ENCODE measurements around the gene OTUD4. TPM values are rescaled to one million over a fixed set of nuclear protein-coding genes. Genes with fewer than 3 reads are reported as not detected.

OTUD4 gene
- total and polyA plus RNA-seq, 9 of the 15 experiments (the other 6 are each of a cell fraction or from before 2014, with no cell fraction given): 4.2 to 29.0 (median 24.8) TPM

DNA sequence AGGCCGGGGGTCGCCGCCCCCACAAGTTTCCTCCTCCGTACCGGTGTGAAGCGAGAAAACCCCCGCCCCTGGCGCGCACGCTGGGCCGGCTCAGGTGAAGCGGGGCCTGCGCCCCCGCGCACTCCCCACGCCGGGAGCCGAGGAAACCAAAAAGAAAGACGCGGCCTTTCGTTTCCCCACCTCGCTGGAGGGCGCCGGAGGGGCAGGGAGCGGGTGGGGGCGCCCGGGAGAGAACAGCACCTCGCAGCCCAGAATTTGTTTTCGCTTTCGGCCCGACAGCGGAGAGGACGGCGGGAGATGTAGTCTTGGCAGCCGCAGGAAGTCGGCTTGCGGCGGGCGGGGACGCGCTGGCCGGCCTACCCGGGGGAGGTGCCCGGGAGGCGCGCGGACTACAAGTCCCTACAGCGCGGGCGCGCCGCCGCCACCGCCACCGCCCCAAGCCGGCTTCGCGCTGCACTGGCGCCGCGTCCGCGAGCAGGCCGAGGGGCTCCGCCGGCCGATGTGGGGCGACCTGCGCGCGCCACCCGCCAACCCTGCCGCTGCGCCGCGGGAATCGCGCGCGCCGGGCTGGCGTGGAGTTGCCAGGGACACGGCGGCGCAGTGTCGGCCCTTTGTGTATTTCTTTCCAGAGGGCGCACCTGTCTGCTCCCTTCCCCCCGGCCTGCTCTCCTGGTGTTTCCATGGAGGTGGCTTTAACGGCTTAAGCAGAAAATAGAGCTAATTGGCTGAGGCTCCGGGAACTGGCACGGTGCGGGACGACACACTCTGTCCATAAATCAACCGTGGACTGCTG, at the start of gene OTUD4 (continued):
- TF ChIP-seq, protein P1, sequence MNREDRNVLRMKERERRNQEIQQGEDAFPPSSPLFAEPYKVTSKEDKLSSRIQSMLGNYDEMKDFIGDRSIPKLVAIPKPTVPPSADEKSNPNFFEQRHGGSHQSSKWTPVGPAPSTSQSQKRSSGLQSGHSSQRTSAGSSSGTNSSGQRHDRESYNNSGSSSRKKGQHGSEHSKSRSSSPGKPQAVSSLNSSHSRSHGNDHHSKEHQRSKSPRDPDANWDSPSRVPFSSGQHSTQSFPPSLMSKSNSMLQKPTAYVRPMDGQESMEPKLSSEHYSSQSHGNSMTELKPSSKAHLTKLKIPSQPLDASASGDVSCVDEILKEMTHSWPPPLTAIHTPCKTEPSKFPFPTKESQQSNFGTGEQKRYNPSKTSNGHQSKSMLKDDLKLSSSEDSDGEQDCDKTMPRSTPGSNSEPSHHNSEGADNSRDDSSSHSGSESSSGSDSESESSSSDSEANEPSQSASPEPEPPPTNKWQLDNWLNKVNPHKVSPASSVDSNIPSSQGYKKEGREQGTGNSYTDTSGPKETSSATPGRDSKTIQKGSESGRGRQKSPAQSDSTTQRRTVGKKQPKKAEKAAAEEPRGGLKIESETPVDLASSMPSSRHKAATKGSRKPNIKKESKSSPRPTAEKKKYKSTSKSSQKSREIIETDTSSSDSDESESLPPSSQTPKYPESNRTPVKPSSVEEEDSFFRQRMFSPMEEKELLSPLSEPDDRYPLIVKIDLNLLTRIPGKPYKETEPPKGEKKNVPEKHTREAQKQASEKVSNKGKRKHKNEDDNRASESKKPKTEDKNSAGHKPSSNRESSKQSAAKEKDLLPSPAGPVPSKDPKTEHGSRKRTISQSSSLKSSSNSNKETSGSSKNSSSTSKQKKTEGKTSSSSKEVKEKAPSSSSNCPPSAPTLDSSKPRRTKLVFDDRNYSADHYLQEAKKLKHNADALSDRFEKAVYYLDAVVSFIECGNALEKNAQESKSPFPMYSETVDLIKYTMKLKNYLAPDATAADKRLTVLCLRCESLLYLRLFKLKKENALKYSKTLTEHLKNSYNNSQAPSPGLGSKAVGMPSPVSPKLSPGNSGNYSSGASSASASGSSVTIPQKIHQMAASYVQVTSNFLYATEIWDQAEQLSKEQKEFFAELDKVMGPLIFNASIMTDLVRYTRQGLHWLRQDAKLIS (CRISPR knock-in tag; IDR thresholded peaks at IDR 0.05): no peak
- TF ChIP-seq ELF1 (tag; IDR thresholded peaks at IDR 0.05) (peak; percentile 13; the same call in 1 of the 2 replicates), ZNF316 (IDR thresholded peaks at IDR 0.05) (no peak), CBX1 (IDR thresholded peaks at IDR 0.05; ENCODE audit: low read depth) (peak; percentile 11; the same call in 1 of the 2 replicates), ZNF507 (tag; conservative IDR thresholded peaks at IDR 0.05) (no peak), RAD51 (IDR thresholded peaks at IDR 0.05; ENCODE audit: borderline replicate concordance, low read depth) (no peak), HLTF (IDR thresholded peaks at IDR 0.05) (no peak), HMG20B (CRISPR knock-in tag; IDR thresholded peaks at IDR 0.05) (no peak), CREBBP (IDR thresholded peaks at IDR 0.05; ENCODE audit: low read depth, low read length) (no peak), THRAP3 (IDR thresholded peaks at IDR 0.05; ENCODE audit: borderline replicate concordance) (no peak), NR1H2 (CRISPR knock-in tag; IDR thresholded peaks at IDR 0.05) (no peak), ZNF766 (CRISPR knock-in tag; conservative IDR thresholded peaks at IDR 0.05) (peak; percentile 22; the same call in 1 of the 2 replicates), GABPB1 (CRISPR knock-in tag; IDR thresholded peaks at IDR 0.05) (peak; percentile 71; the same call in 1 of the 2 replicates), KHSRP (IDR thresholded peaks at IDR 0.05) (no peak), ZNF696 (CRISPR knock-in tag; conservative IDR thresholded peaks at IDR 0.05) (no peak), BRF1 (IDR thresholded peaks at IDR 0.05; ENCODE audit: borderline replicate concordance, extremely low read depth, insufficient read length) (no peak), RBM25 (IDR thresholded peaks at IDR 0.05; ENCODE audit: low read depth, low read length, severe bottlenecking) (no peak)
- TF ChIP-seq, protein P2, sequence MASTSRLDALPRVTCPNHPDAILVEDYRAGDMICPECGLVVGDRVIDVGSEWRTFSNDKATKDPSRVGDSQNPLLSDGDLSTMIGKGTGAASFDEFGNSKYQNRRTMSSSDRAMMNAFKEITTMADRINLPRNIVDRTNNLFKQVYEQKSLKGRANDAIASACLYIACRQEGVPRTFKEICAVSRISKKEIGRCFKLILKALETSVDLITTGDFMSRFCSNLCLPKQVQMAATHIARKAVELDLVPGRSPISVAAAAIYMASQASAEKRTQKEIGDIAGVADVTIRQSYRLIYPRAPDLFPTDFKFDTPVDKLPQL (IDR thresholded peaks at IDR 0.05; ENCODE audit: extremely low read depth, insufficient read length): no peak
- TF ChIP-seq, protein P3, sequence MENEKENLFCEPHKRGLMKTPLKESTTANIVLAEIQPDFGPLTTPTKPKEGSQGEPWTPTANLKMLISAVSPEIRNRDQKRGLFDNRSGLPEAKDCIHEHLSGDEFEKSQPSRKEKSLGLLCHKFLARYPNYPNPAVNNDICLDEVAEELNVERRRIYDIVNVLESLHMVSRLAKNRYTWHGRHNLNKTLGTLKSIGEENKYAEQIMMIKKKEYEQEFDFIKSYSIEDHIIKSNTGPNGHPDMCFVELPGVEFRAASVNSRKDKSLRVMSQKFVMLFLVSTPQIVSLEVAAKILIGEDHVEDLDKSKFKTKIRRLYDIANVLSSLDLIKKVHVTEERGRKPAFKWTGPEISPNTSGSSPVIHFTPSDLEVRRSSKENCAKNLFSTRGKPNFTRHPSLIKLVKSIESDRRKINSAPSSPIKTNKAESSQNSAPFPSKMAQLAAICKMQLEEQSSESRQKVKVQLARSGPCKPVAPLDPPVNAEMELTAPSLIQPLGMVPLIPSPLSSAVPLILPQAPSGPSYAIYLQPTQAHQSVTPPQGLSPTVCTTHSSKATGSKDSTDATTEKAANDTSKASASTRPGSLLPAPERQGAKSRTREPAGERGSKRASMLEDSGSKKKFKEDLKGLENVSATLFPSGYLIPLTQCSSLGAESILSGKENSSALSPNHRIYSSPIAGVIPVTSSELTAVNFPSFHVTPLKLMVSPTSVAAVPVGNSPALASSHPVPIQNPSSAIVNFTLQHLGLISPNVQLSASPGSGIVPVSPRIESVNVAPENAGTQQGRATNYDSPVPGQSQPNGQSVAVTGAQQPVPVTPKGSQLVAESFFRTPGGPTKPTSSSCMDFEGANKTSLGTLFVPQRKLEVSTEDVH (IDR thresholded peaks at IDR 0.05; ENCODE audit: low read depth, partially characterized antibody): no peak
- TF ChIP-seq, protein P4, sequence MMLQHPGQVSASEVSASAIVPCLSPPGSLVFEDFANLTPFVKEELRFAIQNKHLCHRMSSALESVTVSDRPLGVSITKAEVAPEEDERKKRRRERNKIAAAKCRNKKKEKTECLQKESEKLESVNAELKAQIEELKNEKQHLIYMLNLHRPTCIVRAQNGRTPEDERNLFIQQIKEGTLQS (IDR thresholded peaks at IDR 0.05): no peak
- TF ChIP-seq, protein P4 (CRISPR knock-in tag; conservative IDR thresholded peaks at IDR 0.05): no peak

Data from K562 (cell line).